G401.6 (cell line): ENCODE measurements around the gene TSBP1.

ENCODE experiments used
- FAIRE-seq: peaks from 2 replicates; lab custom pipeline; 2012; peaks lifted over from hg19 to GRCh38; lab: Jason Lieb, UNC

TSBP1 gene, protein sequence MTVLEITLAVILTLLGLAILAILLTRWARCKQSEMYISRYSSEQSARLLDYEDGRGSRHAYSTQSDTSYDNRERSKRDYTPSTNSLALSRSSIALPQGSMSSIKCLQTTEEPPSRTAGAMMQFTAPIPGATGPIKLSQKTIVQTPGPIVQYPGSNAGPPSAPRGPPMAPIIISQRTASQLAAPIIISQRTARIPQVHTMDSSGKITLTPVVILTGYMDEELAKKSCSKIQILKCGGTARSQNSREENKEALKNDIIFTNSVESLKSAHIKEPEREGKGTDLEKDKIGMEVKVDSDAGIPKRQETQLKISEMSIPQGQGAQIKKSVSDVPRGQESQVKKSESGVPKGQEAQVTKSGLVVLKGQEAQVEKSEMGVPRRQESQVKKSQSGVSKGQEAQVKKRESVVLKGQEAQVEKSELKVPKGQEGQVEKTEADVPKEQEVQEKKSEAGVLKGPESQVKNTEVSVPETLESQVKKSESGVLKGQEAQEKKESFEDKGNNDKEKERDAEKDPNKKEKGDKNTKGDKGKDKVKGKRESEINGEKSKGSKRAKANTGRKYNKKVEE

DNA sequence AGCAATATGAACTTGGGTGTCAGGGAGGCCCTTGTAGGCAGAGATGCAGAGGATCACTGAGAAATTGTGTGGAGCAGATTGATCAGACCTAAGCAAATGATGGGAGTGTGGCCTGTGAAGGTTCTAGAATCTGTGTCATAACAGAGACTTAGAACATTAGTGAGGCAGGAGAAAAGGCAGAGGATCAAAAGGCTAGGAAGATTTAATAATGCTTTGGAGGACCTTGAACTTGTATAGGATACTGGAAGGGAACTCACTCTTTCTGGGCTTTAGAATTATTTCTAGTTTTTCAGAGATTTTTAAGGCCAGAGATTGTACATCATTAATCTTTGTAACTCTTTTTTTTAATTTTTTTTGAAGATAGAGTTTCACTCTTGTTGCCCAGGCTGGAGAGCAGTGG lies at the start of gene TSBP1:
TSS of gene TSBP1 (minus strand) at position 101 of the 400 bp plus-strand sequence. CDS start 197 bp downstream, outside the sequence.
- FAIRE-seq, result no peak

DNA sequence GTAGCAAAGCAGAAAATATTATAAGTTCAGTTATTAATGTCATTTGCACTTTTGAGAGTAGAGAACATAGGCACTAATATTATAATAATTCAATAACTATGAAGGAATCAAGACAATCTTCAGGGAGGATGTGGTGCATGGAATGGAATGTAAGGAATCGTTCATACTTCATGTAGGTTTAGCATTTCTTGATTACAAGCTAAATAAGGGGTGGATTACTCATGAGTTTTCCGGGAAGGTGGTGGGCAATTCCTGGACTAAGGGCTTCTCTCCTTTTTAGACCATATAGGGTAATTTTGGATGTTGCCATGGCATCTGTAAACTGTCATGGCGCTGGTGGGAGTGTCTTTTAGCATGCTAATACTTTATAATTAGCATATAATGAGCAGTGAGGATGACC lies 44.3 kb upstream of the TSBP1 start:
- FAIRE-seq, result no peak

DNA sequence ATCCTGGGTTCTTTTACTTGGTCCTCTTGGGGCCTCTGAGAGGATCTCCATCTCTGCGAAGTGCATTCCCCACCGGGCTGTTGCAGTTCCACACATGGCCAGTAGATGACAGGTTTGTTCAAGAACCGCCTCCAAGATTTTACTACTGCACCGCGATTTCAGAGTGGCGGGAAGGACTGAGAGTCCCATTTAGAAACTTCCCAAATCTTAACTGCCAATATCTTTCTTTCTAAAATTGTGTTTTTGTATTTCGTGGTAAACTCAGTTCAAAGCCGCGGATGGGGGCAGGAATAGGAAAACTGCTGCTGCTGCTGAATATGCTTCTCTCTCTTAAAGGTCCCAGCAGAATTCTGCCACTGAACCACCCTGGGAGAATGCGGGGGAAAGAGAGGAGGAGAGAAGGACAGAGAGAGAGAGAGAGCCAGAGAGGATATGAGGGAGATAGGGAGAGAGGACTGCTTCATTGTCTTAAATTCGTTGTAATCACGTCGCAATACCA lies 43.9 kb upstream of the TSBP1 start:
- FAIRE-seq, result peak; percentile 77

DNA sequence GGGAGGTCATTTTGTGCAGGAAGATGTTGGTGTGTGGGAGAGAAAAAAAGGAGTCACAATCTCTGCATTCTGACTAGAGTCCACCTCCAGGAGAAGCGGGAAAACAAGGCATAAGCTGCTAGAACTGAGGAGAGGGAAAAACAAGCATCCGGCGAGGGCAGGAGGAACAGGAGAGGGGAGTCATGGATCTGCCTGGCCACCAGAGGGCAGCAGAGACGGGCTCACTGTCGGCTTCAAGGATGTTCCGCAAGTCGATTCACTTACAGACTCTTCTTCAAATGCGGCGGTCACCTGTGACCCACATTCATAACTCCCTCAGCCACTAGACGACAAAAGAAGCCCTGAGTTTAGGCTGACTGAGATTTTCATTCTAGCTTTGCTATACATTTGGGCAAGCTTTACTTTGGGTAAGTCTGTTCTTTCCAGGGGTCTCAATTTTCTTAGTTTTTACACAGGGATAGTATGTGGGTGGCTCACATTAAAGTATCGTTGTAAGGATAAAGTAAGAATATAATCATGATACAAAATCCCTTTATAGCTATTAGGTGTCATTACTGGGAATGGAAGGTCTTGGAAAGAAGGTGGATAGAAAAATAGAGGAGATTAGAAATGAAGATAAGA lies 41.8 kb upstream of the TSBP1 start:
- FAIRE-seq, result no peak

DNA sequence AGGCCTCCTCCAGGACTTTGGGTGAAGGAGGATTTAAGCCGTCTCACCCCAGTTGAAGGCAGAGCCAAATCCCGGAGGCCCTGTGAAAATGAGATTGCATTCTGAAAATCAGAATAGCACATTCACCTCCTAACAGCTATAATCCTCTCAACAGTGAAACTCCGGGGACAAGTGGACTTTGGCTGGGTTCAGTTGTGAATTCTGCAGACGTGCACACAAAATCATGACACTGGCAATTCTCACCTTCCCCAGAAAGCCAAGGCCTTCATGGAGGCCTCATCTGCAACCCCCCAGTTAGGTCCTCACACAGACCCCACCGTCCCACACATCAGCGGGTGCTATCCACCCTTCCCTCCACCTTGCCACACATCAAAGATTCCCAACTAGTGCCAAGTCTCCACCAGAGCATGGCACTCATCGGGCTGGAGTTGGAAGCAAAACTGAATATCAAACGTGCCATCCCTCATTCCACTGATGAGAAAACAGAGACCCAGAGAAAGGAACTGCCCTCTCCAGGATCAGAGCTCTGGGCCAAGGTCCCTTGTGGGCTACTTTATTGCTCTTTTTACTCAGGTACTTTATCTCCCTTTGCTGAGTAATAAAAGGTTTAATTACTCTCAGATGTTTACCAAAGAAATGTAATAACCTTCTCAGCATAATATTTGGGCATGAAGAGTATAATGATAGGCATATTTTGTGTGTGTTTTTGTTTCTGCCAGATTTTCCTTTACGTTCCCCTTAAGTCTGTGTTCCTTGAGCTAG lies 40.0 kb upstream of the TSBP1 start:
- FAIRE-seq, result no peak

DNA sequence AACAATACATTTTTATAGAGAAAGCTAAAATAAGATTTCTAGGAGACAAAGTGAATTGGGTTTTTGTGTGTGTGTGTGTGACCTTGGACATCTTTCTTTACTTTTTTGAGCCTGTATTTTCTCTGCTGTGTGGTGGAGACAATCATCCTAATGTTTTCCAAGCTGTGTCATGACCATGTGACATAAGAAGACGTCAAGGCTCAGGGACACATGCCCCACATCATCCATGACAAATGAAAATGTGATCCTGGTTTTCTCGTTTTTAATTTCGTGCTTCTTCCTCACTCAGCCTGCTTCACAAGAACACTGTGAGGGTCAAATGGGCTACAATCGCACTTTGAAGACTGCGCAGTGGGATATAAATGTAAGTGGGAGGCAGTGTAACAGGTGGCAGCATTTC lies 39.2 kb upstream of the TSBP1 start:
- no peak for FAIRE-seq

DNA sequence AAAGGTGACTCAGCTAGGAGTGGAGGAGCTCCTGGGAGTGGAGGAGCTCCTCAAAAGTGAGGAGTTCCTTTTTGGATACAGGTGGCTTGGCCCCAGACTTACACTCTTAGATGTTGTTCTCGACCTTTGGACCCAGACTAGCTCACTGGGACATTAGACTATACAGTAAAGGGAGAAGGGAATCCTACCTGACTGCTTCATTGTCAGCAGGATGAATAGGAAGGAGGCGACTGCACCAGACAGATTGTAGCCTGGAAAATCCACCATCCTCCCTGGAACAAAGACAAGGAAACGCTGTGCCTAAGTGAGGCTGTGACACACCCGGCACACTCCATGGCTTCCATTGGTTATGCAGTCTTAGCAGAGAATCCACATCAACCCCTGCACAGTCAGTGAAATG lies 35.2 kb upstream of the TSBP1 start, which contains the start of gene BTNL2:
TSS of gene BTNL2 (minus strand) at position 325 of the 400 bp plus-strand sequence. CDS start at position 267, 58 bp downstream.
- FAIRE-seq, result no peak

DNA sequence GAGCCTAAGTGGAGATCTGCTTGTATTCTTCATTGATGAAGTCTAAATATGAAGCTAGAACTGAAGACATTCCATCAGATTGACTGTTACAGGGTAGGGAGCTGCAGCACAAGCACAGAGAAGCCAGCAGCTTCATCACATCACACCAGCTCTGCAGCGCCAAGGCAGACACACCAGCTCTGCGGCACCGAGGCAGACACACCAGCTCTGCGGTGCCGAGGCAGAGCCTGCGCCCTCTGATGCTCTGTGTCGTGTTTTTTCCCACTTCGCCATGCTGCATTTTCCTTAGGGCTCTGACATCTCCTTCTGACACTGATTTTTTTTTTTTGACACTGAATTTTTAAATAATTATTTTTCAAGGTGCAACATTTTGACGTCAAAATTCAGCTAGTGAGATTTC lies 34.5 kb upstream of the TSBP1 start:
- no peak for FAIRE-seq

DNA sequence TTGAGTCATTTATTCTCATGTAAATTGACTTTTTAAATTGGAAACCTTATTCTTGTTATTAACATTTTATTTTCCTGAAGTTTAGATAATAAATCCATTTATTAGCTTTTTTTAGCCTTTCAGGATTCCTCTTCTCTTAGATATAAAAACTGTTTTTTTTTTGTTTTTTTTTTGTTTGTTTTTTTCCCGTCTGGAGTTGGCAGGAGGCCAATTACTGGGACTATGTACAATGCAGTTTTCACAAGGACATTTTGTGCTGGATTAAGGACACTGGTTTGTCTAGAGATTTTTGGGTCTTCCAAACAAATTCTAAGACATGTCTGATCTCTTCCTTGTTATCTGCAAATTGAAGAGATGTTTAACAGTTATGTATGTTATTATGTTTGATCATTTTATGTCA lies 34.0 kb upstream of the TSBP1 start:
- no peak for FAIRE-seq

DNA sequence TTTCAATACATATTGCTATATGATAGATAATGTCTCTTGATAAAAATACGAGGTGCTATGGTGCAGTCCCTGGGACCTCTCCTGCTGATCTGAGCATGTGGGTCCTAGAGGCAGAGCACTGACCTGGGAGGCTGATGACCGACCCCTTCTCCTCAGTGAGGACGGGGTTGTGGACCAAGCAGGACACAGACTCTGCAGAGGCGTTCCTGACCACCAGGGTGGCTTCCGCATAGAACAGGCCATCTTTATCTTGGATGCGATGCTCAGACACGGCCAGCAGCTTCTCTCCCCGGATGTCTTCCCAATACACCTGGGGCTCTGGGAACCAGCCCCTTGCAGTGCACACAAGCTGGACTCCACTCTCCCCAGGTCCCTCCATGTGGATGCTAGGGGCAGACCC lies 31.1 kb upstream of the TSBP1 start:
- FAIRE-seq, result no peak

DNA sequence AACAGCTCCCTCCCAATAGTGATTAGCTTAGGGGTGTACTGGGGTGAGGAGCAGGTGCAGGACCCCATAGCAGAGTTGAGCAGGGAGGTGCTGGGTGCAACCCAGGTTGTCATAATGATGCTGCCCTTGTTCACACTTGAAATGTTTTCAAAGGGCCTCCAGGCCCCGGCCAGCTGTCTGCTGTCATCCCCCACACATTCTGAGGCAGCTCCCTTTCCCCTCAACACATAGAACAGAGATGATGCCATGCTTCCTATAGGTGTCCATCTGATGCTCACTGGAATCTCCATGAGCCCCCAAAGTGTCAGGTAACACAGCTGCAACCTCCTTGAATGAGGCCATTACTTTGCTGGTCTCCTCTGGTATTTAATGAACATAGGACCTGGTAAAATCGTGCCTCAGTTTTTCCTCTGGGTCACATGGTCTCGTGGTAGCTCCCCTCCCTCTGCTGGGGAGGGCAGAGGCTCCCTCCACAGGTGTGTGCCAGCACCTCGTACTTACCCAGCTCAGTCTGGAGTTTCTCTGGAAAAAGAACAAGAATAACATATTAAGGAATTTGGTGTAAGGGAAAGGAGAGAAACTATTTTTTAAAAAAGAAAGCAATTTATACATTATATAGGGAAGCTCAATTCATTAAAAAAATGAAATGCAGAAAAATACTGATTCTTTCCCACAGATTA lies 29.7 kb upstream of the TSBP1 start:
- FAIRE-seq, result no peak

DNA sequence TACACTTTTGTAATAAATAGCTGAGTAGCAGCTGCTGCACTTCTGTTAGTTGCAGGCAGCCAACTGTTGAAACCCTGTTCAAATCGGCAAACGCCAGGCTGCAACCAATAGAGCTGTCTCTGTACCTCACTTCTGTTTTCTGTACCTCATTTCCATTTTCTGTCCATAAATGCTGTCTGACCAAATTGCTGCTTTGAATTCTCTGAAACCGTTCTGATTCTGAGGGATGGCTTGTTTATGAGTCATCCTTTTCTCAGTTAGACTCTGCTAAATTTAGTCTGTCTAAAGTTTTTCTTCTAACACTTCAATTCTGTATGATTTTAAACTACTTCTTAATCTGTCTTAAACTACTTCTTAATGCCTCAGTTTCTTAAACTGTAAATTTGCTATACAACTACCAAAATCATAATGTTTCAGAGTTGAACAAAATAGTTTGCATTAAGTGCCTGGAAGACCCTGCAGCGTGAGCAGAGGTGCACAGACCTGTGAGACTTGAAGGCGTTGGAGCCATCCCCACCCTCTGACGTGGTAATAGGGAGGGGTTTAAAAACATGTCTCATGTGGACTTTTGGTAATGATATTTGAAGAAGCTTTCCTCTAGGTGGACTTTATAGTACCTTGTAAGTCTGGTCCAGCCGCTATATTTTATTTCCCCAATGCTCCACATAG lies 25.7 kb upstream of the TSBP1 start:
- FAIRE-seq, result no peak

DNA sequence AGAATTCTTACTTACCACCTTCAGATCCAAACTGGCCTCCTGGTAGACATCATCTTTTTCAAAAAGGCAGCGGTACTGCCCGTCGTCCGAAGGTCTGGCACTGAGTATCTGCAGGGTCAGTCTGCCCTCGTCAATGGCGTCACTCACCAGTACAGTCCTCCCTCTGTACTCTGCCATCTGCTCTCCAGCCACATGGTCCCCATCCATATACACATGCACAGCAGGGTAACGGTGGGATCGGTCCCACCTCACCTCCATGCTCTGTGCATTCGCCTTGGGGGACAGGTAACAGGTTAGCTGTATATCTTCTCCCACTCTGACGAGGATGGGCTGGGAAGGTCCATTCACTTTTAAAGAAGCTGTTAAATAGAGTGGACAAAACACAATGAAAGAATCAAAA lies 24.3 kb upstream of the TSBP1 start:
- FAIRE-seq, result no peak

DNA sequence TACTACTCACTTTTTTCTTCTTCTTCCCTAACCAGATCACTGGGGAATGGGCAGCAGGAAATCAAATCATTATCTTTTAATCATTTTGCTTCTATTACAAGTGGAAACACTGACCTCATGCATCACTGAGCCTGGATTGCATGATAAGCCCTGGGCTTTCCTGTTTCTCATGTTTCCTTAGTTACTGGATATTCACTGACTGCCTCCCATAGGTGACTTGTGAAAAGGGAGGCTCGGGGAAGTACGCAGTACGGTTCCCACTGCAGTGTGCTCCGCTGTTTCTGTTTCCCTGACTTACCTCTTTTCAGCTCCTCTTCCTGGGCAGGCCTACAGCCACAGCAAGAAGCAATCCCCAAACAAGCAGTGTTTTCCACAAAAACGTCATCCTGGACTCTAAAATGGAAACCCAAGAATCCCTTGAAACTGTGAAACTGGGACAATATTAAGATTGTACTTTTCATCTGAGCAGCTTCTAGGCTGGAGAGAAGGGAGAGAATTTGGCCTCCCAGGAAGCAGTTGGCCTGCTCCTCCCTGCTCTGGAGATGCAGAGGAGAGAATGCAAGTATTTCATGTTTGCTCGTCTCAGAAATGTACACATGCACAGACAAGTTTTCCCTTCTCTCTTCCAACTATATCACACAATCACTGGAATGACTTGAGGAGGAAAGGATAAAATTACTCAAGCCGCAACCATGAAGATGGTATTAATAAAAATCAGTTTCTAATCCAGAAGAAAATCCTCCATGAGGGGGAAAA lies 22.1 kb upstream of the TSBP1 start:
- FAIRE-seq, result no peak

DNA sequence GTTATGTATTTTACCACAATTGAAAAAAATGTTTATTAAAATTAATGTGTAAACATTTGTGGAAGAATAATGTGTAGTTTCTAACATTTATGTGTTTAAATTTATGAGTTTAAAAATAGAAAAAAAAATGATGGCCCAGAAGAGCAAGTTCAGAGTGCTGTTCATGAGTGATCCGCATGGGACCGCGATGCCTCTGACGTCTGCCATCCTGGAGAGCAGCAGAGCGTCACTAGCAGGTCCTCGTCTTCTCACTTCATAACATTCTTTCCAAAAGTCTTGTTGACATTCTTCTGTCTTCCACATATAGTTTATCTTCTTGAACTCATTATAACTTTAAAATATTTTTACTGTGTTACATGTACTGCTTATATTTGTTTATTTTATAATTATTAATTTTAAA lies 19.8 kb upstream of the TSBP1 start:
- FAIRE-seq, result no peak

DNA sequence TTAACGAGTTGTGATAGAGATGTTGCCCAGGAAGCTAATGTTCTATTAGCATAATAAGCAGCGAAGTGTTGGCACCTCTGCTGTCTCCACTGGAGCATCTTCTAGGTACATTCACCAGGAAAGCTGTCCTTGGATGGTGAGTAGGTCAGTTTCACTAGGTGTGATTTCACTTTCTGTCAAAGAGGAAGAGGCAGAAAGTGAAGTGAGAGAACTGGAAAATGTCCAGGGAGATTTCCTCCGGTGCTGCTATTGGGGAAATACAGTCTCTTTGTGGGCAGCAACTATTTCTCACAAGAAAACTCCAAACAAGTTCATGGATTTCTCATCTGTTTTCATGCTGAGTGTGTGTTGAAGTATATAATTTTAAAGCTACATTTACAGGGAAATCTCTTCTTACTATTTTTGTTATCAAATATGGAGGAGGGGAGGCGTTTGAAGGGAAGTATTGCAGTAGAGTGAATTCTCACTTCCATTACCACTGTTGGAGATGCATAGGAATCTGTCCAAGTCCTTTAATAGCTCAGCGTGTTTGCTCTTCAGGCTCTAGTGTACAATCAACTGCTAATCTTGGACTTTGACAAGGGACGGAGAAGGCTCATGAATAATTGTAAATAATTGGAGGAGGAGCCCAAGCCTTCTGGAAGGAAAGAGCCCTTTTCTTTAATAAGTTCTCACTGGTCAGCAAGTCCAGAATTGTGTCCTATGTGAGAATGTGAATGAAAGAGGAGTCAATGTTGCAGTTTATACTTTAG lies 16.1 kb upstream of the TSBP1 start:
- FAIRE-seq, result no peak

DNA sequence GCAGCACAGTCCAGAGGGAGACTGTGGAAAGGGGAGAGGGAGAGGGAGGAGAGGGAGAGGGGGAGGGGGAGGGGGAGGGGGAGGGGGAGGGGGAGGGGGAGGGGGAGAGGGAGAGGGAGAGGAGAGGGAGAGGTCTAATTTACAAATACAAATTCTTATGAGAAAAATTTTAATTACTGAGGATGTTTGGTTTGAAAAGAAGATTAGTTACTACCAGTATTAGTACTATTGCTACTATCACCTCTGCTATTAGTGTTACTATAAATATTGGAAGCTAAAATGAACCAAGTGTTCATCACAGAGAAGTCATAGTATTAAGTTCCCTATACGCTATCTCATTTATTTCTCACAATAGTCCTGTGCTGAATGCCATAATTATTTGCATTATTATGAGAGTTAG lies 14.3 kb upstream of the TSBP1 start:
- FAIRE-seq, result no peak

DNA sequence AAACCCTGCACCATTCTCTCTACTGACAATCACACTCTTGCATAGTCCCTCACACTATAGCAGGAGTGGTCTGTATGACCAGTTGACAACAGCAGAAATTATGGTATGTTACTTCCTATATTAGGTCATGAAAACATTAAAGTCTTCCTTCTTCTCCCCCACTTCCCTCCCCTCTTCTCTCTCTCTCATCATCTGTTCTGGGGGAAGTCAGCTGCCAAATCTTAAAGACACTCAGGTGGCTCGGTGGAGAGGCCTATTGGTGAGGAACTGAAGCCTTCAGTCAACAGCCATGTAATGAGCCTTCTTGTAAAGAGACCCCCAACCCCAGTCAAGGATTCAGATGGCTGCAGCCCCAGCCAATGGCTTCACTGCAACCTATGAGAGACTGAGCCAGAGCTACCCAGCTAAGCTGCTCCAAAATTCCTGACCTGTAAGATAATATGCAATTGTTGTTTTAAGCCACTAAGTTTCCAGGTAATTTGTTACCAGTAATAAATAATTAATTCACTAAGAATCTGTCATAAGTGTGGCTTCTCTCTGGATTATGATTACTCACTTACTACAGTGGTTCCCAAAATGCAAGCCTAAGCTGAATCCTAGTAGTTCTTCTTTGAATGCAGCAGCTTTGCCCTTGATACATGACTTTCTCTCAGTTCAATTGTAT lies 11.2 kb upstream of the TSBP1 start:
- FAIRE-seq, result no peak

DNA sequence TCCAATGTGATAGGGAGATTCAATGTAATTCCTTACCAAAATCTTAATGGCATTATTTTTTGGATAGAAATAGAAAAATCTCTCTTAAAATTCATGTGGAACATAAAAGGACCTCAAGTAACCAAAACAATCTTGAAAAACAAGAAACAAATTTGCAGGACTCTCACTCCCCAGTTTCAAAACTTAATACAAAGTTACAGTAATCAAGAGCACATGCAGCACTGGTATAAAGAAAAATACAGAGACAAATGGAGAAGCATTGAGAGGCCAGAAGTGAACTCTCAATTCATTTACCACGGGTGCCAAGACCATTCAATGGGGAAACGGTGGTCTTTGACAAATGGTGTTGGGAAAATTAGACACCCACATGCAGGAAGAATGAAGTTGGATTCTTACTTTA lies 7.8 kb upstream of the TSBP1 start:
- no peak for FAIRE-seq
